K562 (cell line): ENCODE results near the gene WASHC3. TPM values are rescaled to one million over a fixed set of nuclear protein-coding genes. Genes with fewer than 3 reads are reported as not detected.

Experiments
- FIP1L1 ChIP-seq: fragments of 200-400 bp; formaldehyde crosslinking; IDR thresholded peaks from 2 replicates; pipeline ENCODE4 v1.6.1; 2018; ENCODE audit warnings: mild to moderate bottlenecking, low read depth, low read length; ENCODE audit not compliant: poor library complexity, severe bottlenecking
- HDGF ChIP-seq: fragments of 450-650 bp; IDR thresholded peaks from 2 replicates; pipeline ENCODE4 v1.6.1; 2016
- KAT7 ChIP-seq: sonication (generic); formaldehyde crosslinking; IDR thresholded peaks from 2 replicates; pipeline ENCODE4 v1.8.0; 2022; ENCODE audit warnings: missing genetic modification reagents, mild to moderate bottlenecking, borderline replicate concordance
- SMARCB1 ChIP-seq: IDR thresholded peaks from 2 replicates; pipeline ENCODE4 v1.6.1; 2011; ENCODE audit warnings: improper control_type of control experiment, low read depth; ENCODE audit not compliant: insufficient read length
- XRCC4 ChIP-seq: IDR thresholded peaks from one replicate; pipeline ENCODE4 v1.6.1; 2011; ENCODE audit not compliant: insufficient read depth, insufficient read length; ENCODE audit errors: extremely low read depth
- ZBTB2 ChIP-seq: fragments of 450-650 bp; IDR thresholded peaks from 2 replicates; pipeline ENCODE4 v1.6.1; 2016; ENCODE audit warnings: antibody characterized with exemption
- ZFP91 ChIP-seq: sonication (generic); formaldehyde crosslinking; IDR thresholded peaks from 2 replicates; pipeline ENCODE4 v1.8.0; 2022; ENCODE audit warnings: mild to moderate bottlenecking, missing genetic modification reagents
- ZNF592 ChIP-seq: fragments of 450-650 bp; IDR thresholded peaks from 2 replicates; pipeline ENCODE4 v1.6.1; 2017; ENCODE audit warnings: antibody characterized with exemption, mild to moderate bottlenecking
- polyA plus RNA-seq, 8 experiments: library from polyadenylated mRNA; depleted of rRNA in 4 of 8; stranded (reverse) in 5 of 8; unstranded in 3 of 8; fragments of >200 nt; fragmentation: Nextera tagmentation in 2 of 8; fragmentation: Illumina TruSeq in 1 of 8; extraction: Ambion mirVana in 2 of 8; extraction: Trizol in 1 of 8; gene quantifications; 2 replicates each; pipeline versions ENCODE4 v1.2.1 to v1.2.3, GENCODE V29; 2011 to 2014; ENCODE audit warnings: inconsistent platforms in 1 of 8, missing spikeins in 1 of 8
- total RNA-seq, 7 experiments: library from RNA; depleted of rRNA in 6 of 7; stranded (reverse); fragments of >200 nt in 6 of 7; fragmentation: Illumina TruSeq in 2 of 7; extraction: Trizol in 2 of 7; gene quantifications; 2 replicates each; pipeline versions ENCODE4 v1.2.1 to v1.2.3, GENCODE V29; 2011 to 2021; ENCODE audit warnings: low replicate concordance in 1 of 7
- TF ChIP-seq, protein P1 (sequence below): sonication (generic); formaldehyde crosslinking; IDR thresholded peaks from 2 replicates; pipeline ENCODE4 v1.9.0; 2022; ENCODE audit warnings: mild to moderate bottlenecking, missing genetic modification reagents
- TF ChIP-seq, protein P2 (sequence below): fragments of 250-450 bp; sonication (Bioruptor Pico); IDR thresholded peaks from 2 replicates; pipeline ENCODE4 v1.8.0; 2022; ENCODE audit warnings: inconsistent platforms, mild to moderate bottlenecking, moderate library complexity, borderline replicate concordance
- TF ChIP-seq, protein P3 (sequence below): fragments of 250-450 bp; sonication (Bioruptor Pico); IDR thresholded peaks from 2 replicates; pipeline ENCODE4 v1.5.0; 2021
- TF ChIP-seq, protein P4 (sequence below): IDR thresholded peaks from 2 replicates; pipeline ENCODE4 v1.6.1; 2014; ENCODE audit warnings: antibody characterized with exemption

The WASHC3 gene
- total and polyA plus RNA-seq, 9 of the 15 experiments (the other 6 are each of a cell fraction or from before 2014, with no cell fraction given) = 14.3 to 74.9 (median 35.1) TPM

- TF ChIP-seq, protein P1, sequence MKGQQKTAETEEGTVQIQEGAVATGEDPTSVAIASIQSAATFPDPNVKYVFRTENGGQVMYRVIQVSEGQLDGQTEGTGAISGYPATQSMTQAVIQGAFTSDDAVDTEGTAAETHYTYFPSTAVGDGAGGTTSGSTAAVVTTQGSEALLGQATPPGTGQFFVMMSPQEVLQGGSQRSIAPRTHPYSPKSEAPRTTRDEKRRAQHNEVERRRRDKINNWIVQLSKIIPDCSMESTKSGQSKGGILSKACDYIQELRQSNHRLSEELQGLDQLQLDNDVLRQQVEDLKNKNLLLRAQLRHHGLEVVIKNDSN = no peak
- no peak for TF ChIP-seq HDGF
- TF ChIP-seq, protein P2, sequence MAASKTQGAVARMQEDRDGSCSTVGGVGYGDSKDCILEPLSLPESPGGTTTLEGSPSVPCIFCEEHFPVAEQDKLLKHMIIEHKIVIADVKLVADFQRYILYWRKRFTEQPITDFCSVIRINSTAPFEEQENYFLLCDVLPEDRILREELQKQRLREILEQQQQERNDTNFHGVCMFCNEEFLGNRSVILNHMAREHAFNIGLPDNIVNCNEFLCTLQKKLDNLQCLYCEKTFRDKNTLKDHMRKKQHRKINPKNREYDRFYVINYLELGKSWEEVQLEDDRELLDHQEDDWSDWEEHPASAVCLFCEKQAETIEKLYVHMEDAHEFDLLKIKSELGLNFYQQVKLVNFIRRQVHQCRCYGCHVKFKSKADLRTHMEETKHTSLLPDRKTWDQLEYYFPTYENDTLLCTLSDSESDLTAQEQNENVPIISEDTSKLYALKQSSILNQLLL = no peak
- TF ChIP-seq, protein P3, sequence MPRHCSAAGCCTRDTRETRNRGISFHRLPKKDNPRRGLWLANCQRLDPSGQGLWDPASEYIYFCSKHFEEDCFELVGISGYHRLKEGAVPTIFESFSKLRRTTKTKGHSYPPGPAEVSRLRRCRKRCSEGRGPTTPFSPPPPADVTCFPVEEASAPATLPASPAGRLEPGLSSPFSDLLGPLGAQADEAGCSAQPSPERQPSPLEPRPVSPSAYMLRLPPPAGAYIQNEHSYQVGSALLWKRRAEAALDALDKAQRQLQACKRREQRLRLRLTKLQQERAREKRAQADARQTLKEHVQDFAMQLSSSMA (CRISPR knock-in tag) = no peak
- TF ChIP-seq KAT7 (CRISPR knock-in tag) = no peak
- no peak for TF ChIP-seq ZBTB2
- TF ChIP-seq ZNF592 = no peak
- no peak for TF ChIP-seq FIP1L1
- TF ChIP-seq, protein P4, sequence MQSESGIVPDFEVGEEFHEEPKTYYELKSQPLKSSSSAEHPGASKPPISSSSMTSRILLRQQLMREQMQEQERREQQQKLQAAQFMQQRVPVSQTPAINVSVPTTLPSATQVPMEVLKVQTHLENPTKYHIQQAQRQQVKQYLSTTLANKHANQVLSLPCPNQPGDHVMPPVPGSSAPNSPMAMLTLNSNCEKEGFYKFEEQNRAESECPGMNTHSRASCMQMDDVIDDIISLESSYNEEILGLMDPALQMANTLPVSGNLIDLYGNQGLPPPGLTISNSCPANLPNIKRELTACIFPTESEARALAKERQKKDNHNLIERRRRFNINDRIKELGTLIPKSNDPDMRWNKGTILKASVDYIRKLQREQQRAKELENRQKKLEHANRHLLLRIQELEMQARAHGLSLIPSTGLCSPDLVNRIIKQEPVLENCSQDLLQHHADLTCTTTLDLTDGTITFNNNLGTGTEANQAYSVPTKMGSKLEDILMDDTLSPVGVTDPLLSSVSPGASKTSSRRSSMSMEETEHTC = no peak
- TF ChIP-seq SMARCB1 = no peak
- no peak for TF ChIP-seq XRCC4
- no peak for TF ChIP-seq ZFP91 (CRISPR knock-in tag)
Observed at GRCh38 chr12:102061560-102062418, at the start of gene WASHC3 (continued).
